ENCODE results near the gene HSH2D.
A peak's percentile ranks its signal among the peaks of the same experiment; 100 is the strongest.

Gene HSH2D

DNA sequence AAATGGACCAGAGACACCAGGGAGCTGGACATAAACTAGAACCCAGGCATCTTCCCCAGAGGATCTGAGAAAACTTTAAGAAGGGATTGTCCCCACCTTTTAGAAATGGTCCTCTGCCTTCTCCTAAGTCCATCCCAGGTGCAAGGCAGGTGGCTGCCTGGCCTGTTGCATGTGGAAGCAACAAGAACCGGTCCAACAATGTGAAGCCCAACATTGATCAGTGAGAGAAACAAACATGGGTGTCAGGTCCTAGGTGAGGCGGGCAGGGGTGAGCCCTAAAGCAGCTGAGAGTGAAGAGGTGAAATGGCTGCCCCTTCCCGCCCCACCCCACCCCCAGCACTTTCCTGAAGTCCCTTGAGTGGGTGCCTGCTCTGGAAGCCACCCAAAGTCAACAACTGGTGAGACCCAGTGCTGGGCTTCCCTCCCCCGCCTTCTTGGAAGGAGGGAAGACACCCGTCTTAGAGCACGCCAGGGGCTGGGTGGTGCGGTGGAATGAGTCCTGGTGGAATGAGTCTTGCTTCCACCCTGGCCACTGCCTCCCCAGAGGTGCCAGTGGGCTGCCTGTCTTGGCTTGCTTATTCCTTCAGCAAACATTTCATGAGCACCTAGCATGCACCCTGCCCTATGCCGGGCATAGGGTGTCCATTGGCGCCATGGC lies 55.9 kb downstream of the HSH2D start:
- Mint-ChIP-seq H3K4me3 (peak overlapping the region; percentile 94), H3K4me1 (peaks cover 51% of the 10 kb centered on the region), H3K27me3 (no peaks in the 10 kb centered on the region), H3K9me3 (no peaks in the 10 kb centered on the region), H3K27ac (no peak overlapping the region), H3K36me3 (peaks cover 40% of the 10 kb centered on the region)
- DNase-seq, result no peak
- CTCF ChIA-PET, result interaction anchor here (1.3 to 1.9 kb wide), 2 partner anchors 47 to 218 kb away, joined by 3 to 5 read pairs; no protein-coding TSS in a partner anchor

DNA sequence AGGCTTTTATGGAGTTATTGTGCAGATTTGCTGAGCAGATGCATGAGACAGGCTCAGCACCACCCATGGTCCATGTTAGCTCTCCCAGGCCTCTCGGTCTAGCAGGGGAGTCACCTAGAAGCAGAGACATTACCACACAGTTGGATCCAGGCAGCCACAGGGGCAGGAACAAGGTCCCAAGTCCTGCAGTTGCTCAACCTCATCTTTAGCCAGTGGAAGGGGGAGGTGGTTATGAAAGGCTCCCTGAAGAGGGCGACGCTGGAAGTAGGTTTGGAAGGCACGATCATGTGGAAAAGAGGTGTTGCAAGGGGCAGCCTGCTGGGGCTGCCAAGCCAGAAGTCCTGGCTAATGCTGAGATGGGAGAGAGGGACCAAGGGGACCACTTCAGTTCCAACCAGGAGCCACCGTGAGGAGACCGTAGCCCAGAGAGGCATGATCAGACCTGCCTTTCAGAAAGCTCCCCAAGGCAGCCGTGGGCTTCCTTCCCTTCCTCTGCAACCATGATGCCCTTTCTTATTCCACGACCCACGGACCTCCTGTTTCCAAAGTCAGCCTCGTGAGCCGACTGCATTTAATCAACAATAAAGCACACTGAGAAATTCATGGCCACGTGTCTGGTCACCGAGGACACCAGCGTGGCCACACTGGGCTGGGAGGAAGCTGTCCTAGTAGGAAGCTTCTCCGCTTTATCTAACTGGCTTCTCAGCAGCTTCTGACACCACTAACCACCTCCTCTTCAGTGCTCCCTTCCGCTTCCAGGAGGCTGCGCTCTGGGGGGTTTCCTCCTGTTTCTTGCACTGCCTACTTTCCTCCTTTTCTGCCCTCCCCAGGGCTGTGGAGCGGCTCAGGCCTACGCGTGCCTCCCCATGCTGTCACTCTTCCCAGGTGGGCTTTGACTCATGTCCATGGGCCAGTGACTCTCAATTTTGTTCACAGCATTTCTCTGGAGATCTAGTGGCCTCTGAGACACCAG lies 56.8 kb downstream of the HSH2D start:
- Mint-ChIP-seq H3K9me3 (no peaks in the 10 kb centered on the region), H3K27me3 (no peaks in the 10 kb centered on the region), H3K4me3 (peak overlapping the region; percentile 46), H3K4me1 (peaks cover 51% of the 10 kb centered on the region), H3K27ac (peak overlapping the region; percentile 60), H3K36me3 (peaks cover 46% of the 10 kb centered on the region)
- no peak for DNase-seq
- CTCF ChIA-PET, result interaction anchor here (1.0 to 1.9 kb wide), 3 partner anchors 46 to 217 kb away, joined by 3 to 5 read pairs (median 3); no protein-coding TSS in a partner anchor

DNA sequence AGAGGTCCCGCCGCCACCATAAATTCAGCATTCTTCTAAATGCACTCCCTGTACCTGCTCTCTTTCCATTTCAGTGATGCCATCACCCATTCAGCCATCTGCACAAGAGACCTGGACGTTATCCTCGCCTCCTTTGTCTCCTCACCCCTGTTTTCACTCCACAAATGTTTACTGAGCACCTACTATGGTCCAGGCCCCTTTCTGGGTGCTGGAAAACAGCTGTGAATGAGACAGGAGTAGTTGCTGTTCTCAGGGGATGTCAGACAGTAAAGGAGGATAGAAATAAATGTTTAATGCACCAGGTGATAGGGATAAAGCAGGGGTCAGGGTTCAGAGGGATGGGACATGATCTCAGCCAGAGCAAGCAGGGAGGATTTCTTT lies 57.5 kb downstream of the HSH2D start:
- H3K27me3 Mint-ChIP-seq, result no peaks in the 10 kb centered on the region
- DNase-seq, result no peak
- H3K4me1 Mint-ChIP-seq, result peaks cover 51% of the 10 kb centered on the region
- no peaks in the 10 kb centered on the region for H3K9me3 Mint-ChIP-seq
- H3K36me3 Mint-ChIP-seq, result peaks cover 46% of the 10 kb centered on the region
- H3K27ac Mint-ChIP-seq, result peak overlapping the region; percentile 60
- CTCF ChIA-PET, result no interaction called here
- H3K4me3 Mint-ChIP-seq, result no peak overlapping the region

DNA sequence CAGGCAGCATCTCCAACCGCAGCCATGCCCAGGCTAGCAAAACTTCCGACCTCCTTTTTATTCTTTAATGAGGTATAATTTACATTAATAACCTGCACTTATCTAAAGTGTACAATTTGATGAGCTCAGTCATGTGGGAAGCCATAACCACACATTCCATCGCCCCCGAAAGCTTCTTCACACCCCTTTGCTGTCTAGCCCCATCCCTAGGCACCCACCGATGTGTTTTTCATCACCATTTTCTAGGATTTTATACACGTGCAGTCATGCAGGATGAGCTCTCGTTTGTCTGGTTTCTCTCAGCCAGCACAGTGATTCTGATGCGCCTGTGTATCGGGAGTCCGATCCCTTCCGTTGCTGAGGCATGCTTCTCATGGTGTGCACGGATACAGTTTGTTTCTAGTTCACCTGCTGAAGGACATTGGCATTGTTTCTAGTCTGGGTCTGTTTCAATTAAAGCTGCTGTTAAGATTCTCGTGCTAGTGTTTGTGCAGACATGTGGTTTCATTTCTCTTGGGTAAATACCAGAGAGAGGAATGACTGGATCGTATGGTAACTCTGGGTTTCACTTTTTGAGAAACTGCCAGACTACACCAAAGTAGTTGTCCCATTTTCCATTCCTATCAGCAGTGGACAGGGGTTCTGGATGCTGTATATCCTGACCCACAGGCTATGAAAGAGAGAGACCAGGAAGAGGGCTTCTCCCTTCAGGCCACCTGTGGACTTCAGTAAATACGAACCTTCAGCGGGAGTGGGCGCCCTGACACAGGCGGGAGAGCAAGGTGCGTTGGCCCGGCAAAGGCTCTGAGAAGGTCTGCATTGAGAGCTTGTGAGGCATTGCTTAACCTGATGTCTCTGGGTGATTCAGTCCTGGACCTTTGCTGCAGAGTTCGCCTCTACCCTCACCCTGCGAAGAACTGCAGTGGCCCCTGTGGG lies 59.1 kb downstream of the HSH2D start:
- CTCF ChIA-PET, result no interaction called here
- H3K9me3 Mint-ChIP-seq, result no peaks in the 10 kb centered on the region
- peak overlapping the region; percentile 71 for H3K27ac Mint-ChIP-seq
- H3K36me3 Mint-ChIP-seq, result peaks cover 50% of the 10 kb centered on the region
- H3K27me3 Mint-ChIP-seq, result no peaks in the 10 kb centered on the region
- H3K4me1 Mint-ChIP-seq, result peaks cover 46% of the 10 kb centered on the region
- DNase-seq, result no peak
- H3K4me3 Mint-ChIP-seq, result no peak overlapping the region

DNA sequence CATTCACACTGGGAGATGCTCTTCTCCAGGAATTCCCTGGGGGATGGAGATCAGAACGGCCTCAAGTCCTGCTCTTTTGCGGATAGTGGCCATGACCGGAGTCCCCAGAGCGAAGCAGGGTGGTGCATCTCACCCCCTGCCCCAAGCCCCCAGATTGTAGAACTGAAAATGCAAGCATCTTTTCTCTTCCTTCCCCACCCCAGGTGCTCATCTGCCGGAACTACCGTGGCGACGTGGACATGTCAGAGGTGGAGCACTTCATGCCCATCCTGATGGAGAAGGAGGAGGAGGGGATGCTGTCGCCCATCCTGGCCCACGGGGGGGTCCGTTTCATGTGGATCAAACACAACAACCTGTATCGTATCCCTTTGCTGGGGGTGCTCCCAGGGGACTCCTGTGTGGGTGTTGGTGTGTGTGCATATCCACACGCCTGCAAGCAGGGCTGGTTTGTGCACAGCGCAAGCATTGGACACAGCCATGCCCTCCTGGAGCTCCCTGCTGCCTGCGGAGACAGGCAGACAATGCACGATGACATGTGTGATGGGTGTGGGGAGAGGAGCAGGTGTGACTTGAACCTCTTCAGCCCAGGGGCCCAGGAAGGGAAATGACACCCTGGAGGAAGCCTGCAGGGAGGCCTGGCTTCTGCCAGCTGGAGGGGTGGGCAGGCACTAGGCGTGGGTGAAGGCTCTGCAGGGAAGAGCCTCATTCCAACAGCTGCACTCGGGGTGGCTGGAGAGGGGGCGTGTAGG lies 59.9 kb downstream of the HSH2D start:
- Mint-ChIP-seq H3K36me3 (peaks cover 56% of the 10 kb centered on the region), H3K4me1 (peaks cover 47% of the 10 kb centered on the region), H3K9me3 (no peaks in the 10 kb centered on the region), H3K4me3 (no peak overlapping the region), H3K27me3 (no peaks in the 10 kb centered on the region), H3K27ac (peak overlapping the region; percentile 8)
- CTCF ChIA-PET, result no interaction called here
- no peak for DNase-seq

DNA sequence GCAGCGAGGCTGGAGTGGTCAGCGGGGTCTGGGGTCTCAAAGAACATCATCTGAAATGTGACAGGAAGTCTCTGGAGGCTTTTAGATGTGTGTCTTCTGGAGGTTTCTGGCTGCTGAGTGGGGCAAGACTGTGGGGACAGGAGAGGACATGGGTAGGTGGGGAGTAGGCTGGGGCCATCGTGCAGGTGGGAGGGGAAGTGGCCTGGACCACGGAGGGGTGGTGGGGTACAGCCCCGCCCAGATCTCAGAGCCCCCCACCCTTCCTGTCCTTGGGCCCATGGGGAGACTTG lies 60.5 kb downstream of the HSH2D start:
- H3K27ac Mint-ChIP-seq, result peak overlapping the region; percentile 8
- H3K4me1 Mint-ChIP-seq, result peaks cover 42% of the 10 kb centered on the region
- H3K27me3 Mint-ChIP-seq, result no peaks in the 10 kb centered on the region
- CTCF ChIA-PET, result no interaction called here
- peaks cover 59% of the 10 kb centered on the region for H3K36me3 Mint-ChIP-seq
- DNase-seq, result no peak
- no peaks in the 10 kb centered on the region for H3K9me3 Mint-ChIP-seq
- H3K4me3 Mint-ChIP-seq, result no peak overlapping the region

DNA sequence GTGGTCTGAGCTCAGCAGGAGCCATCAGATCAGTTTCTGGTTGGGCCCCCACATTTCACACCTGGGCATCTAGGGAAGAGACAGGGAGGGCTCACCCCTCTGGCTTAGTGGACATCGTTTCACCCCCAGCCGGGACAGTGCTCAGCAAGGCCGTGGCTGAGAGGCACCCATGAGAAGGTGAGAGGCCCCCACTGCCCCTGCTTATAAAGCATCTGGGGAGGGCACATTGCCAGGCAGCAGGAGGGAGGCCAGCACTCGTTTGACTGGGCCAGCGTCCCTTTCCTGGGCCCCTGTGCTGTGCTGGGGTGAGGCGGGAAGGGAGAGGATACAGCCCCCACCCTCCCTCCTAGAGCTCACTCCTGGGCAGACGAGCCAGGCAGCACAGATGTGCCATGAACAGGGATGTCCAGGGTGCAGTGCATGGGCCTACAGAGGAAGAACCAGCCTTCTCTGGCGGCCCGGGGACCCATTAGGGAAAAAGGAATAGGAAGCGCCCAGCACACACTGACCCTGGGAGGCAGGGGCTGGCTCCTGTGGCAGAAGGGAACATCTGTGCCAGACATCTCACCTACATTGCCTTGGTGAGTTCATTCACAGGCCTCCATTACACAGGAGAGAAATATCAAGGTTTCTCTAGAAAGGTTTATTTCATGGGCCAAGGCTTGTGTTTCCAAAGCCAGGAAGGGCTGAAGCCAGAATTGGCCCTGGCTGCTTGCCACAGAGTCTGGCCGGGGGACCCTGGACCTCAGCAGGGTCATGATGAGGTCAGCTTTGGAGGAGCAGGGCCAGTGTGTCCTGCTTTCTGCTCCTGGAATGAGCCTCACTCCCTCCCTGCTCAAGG lies 61.9 kb downstream of the HSH2D start:
- H3K27me3 Mint-ChIP-seq, result no peaks in the 10 kb centered on the region
- peaks cover 69% of the 10 kb centered on the region for H3K36me3 Mint-ChIP-seq
- H3K4me3 Mint-ChIP-seq, result no peak overlapping the region
- DNase-seq, result no peak
- CTCF ChIA-PET, result interaction anchor here (2.6 kb wide), 1 partner anchor 164 kb away, joined by 7 read pairs; no protein-coding TSS in a partner anchor
- H3K4me1 Mint-ChIP-seq, result peaks cover 31% of the 10 kb centered on the region
- no peak overlapping the region for H3K27ac Mint-ChIP-seq
- no peaks in the 10 kb centered on the region for H3K9me3 Mint-ChIP-seq

DNA sequence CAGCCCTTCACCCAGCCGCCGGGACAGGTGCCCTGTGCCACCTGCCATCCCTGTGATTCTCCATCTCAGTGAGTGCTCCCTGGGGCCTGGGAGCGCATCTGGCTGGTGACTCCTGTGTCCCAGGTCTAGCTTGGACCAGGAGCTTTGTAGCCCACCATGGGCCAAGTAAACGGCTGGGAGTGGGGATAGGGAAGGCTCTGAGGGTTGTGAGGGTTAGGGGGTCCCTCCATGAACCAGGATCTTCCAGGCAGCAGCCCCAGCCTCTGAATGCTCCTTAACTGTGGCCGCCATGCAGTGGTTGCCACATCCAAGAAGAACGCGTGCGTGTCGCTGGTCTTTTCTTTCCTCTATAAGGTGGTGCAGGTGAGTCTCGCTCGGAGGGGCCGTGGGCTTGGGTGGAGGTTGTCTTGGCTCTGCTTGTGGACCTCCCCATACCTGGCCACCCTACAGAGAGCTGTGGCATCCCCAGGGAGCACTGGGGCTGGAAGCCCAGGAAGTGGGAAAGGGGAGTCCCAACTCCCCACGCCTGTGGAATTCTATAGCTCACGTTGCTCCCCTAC lies 62.6 kb downstream of the HSH2D start:
- Mint-ChIP-seq H3K4me1 (peaks cover 25% of the 10 kb centered on the region), H3K27me3 (no peaks in the 10 kb centered on the region), H3K9me3 (no peaks in the 10 kb centered on the region), H3K36me3 (peaks cover 71% of the 10 kb centered on the region), H3K27ac (no peak overlapping the region), H3K4me3 (no peak overlapping the region)
- CTCF ChIA-PET, result interaction anchor here (2.6 kb wide), 1 partner anchor 165 kb away, joined by 7 read pairs; no protein-coding TSS in a partner anchor
- no peak for DNase-seq

DNA sequence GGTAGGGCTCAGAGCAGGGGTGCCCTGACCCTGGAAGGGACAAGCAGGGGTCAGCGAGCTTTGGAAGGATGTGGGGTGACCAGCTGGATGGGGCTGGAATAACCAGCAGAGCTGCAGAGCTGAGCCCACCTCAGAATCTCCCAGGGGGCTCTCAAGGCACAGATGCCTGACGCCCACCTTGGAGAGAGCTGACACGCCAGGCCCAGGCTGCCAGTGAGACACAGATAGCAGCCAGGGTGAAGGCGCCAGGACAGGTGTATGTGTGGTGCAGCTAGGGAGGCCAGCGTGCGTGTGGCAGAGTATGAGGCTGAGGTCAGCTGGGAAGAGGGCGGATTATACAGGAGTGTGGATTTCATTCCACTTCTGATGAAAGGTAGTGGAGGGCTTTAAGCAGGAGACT lies 63.2 kb downstream of the HSH2D start:
- Mint-ChIP-seq H3K27me3 (no peaks in the 10 kb centered on the region), H3K4me1 (peaks cover 23% of the 10 kb centered on the region), H3K36me3 (peaks cover 73% of the 10 kb centered on the region), H3K4me3 (no peak overlapping the region), H3K9me3 (no peaks in the 10 kb centered on the region), H3K27ac (peak overlapping the region; percentile 34)
- CTCF ChIA-PET, result interaction anchor here (2.6 kb wide), 1 partner anchor 165 kb away, joined by 7 read pairs; no protein-coding TSS in a partner anchor
- no peak for DNase-seq

DNA sequence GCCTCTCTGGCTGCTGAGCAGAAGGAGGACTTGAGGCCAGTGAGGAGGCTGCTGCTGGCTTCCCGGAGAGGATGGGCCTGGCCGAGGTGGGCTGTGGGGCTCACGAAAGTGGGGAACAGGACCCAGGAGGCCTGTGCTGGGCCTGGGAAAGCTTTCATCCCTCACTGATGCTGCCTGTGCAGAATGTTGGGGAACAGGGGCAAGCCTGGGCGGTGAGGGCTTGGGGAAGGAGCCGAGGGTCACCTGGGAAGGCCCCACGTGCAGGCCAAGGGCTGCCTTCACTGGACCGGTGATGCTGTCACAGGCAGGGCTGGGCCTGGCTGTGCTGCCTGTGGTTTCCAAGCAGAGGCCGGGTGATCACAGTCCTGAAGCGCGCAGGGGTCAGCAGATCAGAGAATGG lies 63.6 kb downstream of the HSH2D start:
- no peak overlapping the region for H3K4me3 Mint-ChIP-seq
- CTCF ChIA-PET, result interaction anchor here (2.6 kb wide), 1 partner anchor 166 kb away, joined by 7 read pairs; no protein-coding TSS in a partner anchor
- no peaks in the 10 kb centered on the region for H3K9me3 Mint-ChIP-seq
- DNase-seq, result no peak
- H3K36me3 Mint-ChIP-seq, result peaks cover 75% of the 10 kb centered on the region
- H3K4me1 Mint-ChIP-seq, result peaks cover 26% of the 10 kb centered on the region
- no peaks in the 10 kb centered on the region for H3K27me3 Mint-ChIP-seq
- H3K27ac Mint-ChIP-seq, result no peak overlapping the region

DNA sequence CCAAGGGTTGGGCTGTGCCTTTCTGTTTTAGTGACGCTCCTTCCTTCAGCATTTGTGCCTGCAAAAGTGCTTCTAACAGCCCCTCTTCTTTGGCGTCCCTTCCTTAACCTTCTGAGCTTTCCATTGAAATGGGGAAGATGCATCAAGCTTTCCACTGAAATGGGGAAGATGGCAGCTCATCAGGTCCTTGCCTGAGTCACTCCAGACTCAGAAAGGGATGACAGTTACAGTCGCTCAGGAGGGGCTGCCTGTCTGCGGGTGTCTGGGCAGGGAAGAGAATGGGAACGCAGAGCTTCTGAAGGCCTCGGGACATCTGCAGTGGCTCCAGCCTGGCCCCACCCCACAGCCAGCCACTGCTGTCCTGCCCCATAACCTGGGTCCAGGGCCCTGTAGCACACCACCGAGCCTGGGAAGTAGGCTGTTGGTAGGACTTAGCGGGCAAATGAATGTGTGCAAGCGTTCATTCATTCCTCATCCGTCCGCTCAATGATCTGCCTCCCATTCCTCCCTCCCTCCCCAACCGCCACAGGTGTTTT lies 64.1 kb downstream of the HSH2D start:
- no peak for DNase-seq
- peaks cover 76% of the 10 kb centered on the region for H3K36me3 Mint-ChIP-seq
- H3K9me3 Mint-ChIP-seq, result no peaks in the 10 kb centered on the region
- H3K27ac Mint-ChIP-seq, result no peak overlapping the region
- H3K4me3 Mint-ChIP-seq, result no peak overlapping the region
- H3K4me1 Mint-ChIP-seq, result peaks cover 27% of the 10 kb centered on the region
- no peaks in the 10 kb centered on the region for H3K27me3 Mint-ChIP-seq
- CTCF ChIA-PET, result interaction anchor here (2.6 kb wide), 1 partner anchor 166 kb away, joined by 7 read pairs; no protein-coding TSS in a partner anchor

Data from activated naive CD4-positive, alpha-beta T cell treated with anti-CD3 and anti-CD28 coated beads, Interleukin-2, amount 10 ng/mL, durations not matched to agents 7 days and 5 days (primary cell).